H1 (cell line): ENCODE results near the gene NUP98. TPM values are rescaled to one million over a fixed set of nuclear protein-coding genes. Genes with fewer than 3 reads are reported as not detected.
"Not testable (repeated sequence)": the region's sequence is repeated elsewhere in the genome, so short reads cannot be mapped to it uniquely, and the experiment has no call there.

Experiments used
- CTCF ChIA-PET: fragments of 300-600 bp; sonication (Branson Sonifier 250); formaldehyde crosslinking; loops from one replicate; lab custom pipeline; 2021; ENCODE audit not compliant: partially characterized antibody; lab: Charles Lee
- POLR2A ChIA-PET: fragments of 300-600 bp; sonication (Branson Sonifier 250); formaldehyde crosslinking; loops from one replicate; lab custom pipeline; 2021; ENCODE audit warnings: inconsistent platforms; ENCODE audit not compliant: partially characterized antibody; lab: Charles Lee
- DNase-seq, 2 experiments: peaks; one replicate each; pipeline versions ENCODE4 v3.0.0 to v3.0.0-alpha.2; 2010 to 2022; ENCODE audit warnings: low spot score in 2 of 2, low read depth in 1 of 2, mixed read lengths in 1 of 2
- FAIRE-seq: peaks from 2 replicates; lab custom pipeline; 2011; peaks lifted over from hg19 to GRCh38; lab: Jason Lieb, UNC
- H2AFZ ChIP-seq: 2 replicates; pipeline ENCODE4 v1.8.1; 2012; ENCODE audit warnings: low read length, inconsistent platforms
- H2AK5ac ChIP-seq: 2 replicates; pipeline ENCODE4 v1.6.1; 2013; ENCODE audit warnings: low read depth, low read length
- H2BK120ac ChIP-seq: replicated peaks from 2 replicates; pipeline ENCODE3; 2013; ENCODE audit warnings: low read depth, low read length, inconsistent platforms
- H2BK12ac ChIP-seq: 2 replicates; pipeline ENCODE4 v1.6.1; 2013; ENCODE audit warnings: low read depth, low read length
- H2BK15ac ChIP-seq: 2 replicates; pipeline ENCODE4 v1.6.1; 2013; ENCODE audit warnings: low read length
- H2BK20ac ChIP-seq: 2 replicates; pipeline ENCODE4 v1.6.1; 2013; ENCODE audit warnings: low read length
- H2BK5ac ChIP-seq: 2 replicates; pipeline ENCODE4 v1.6.1; 2013; ENCODE audit warnings: low read depth, low read length
- H3K14ac ChIP-seq: 2 replicates; pipeline ENCODE4 v1.6.1; 2013; ENCODE audit warnings: inconsistent platforms; ENCODE audit not compliant: insufficient read length
- H3K18ac ChIP-seq: 2 replicates; pipeline ENCODE4 v1.6.1; 2013; ENCODE audit warnings: low read length; ENCODE audit errors: extremely low read depth
- H3K23ac ChIP-seq: 2 replicates; pipeline ENCODE4 v1.6.1; 2013; ENCODE audit warnings: inconsistent platforms; ENCODE audit not compliant: insufficient read length
- H3K23me2 ChIP-seq: 2 replicates; pipeline ENCODE4 v1.6.1; 2013; ENCODE audit warnings: low read depth, low read length
- H3K27ac ChIP-seq: 2 replicates; pipeline ENCODE4 v1.6.1; 2011; ENCODE audit warnings: low read depth, low read length, inconsistent platforms
- H3K27me3 ChIP-seq, 4 experiments: replicated peaks in 1 of 4; 1 replicate in 1 of 4; 2 replicates in 3 of 4; pipeline versions ENCODE4 v1.6.1 to v1.8.1; 2011 to 2013; ENCODE audit warnings: low read length in 3 of 4, mild to moderate bottlenecking in 3 of 4, inconsistent platforms in 2 of 4, mixed read lengths in 2 of 4, moderate library complexity in 1 of 4; ENCODE audit not compliant: control insufficient read depth in 3 of 4, insufficient read depth in 3 of 4; ENCODE audit errors: extremely low read depth in 1 of 4
- H3K36me3 ChIP-seq, 4 experiments: 2 replicates each; pipeline versions ENCODE4 v1.6.1 to v1.8.1; 2011 to 2013; ENCODE audit warnings: mild to moderate bottlenecking in 4 of 4, low read length in 3 of 4, moderate library complexity in 2 of 4, control low read depth in 1 of 4, inconsistent platforms in 1 of 4; ENCODE audit not compliant: insufficient read depth in 4 of 4, control insufficient read depth in 2 of 4
- H3K4ac ChIP-seq: replicated peaks from 2 replicates; pipeline ENCODE3; 2013; ENCODE audit warnings: low read length, low read depth, mixed read lengths, inconsistent platforms; ENCODE audit not compliant: insufficient read length
- H3K4me1 ChIP-seq, 4 experiments: replicated peaks in 1 of 4; 1 replicate in 1 of 4; 2 replicates in 3 of 4; pipeline versions ENCODE4 v1.6.1 to v1.8.1; 2011 to 2013; ENCODE audit warnings: low read length in 3 of 4, inconsistent platforms in 2 of 4, mixed read lengths in 1 of 4; ENCODE audit not compliant: insufficient read depth in 4 of 4, control insufficient read depth in 3 of 4
- H3K4me2 ChIP-seq, 2 experiments: 2 replicates each; pipeline versions ENCODE4 v1.6.1 to v1.8.1; 2011 to 2013; ENCODE audit warnings: low read depth in 2 of 2, low read length in 2 of 2, control low read depth in 1 of 2, inconsistent platforms in 1 of 2, mild to moderate bottlenecking in 1 of 2; ENCODE audit not compliant: insufficient read depth in 1 of 2
- H3K4me3 ChIP-seq, 4 experiments: fragments of 200-600, 300-600 bp in 1 of 4; sonication (generic), shearing (Covaris generic), sonication (Bioruptor Twin) in 1 of 4; 2 replicates each; pipeline versions ENCODE4 v1.5.1 to v1.8.1; 2011 to 2016; ENCODE audit warnings: low read length in 4 of 4, low read depth in 3 of 4, control low read depth in 2 of 4, inconsistent platforms in 2 of 4, mild to moderate bottlenecking in 2 of 4, mixed read lengths in 1 of 4, moderate library complexity in 1 of 4; ENCODE audit not compliant: insufficient read depth in 2 of 4; ENCODE audit errors: extremely low read depth in 1 of 4
- H3K56ac ChIP-seq: replicated peaks from 2 replicates; pipeline ENCODE3; 2013; ENCODE audit warnings: low read depth, mild to moderate bottlenecking, mixed read lengths, low read length, inconsistent platforms; ENCODE audit not compliant: insufficient read length
- H3K79me1 ChIP-seq: 2 replicates; pipeline ENCODE4 v1.6.1; 2013; ENCODE audit warnings: low read depth, low read length, control low read depth
- H3K79me2 ChIP-seq, 2 experiments: 2 replicates each; pipeline versions ENCODE4 v1.6.1 to v1.8.1; 2012 to 2013; ENCODE audit warnings: low read length in 2 of 2, mild to moderate bottlenecking in 2 of 2, inconsistent platforms in 1 of 2; ENCODE audit not compliant: insufficient read depth in 2 of 2, control insufficient read depth in 1 of 2
- H3K9ac ChIP-seq, 4 experiments: replicated peaks in 1 of 4; 1 replicate in 1 of 4; 2 replicates in 3 of 4; pipeline versions ENCODE4 v1.6.1 to v1.8.1; 2011 to 2013; ENCODE audit warnings: low read depth in 3 of 4, low read length in 3 of 4, control low read depth in 2 of 4, mild to moderate bottlenecking in 2 of 4, moderate library complexity in 2 of 4, inconsistent platforms in 1 of 4; ENCODE audit errors: extremely low read depth in 1 of 4
- H3K9me3 ChIP-seq, 2 experiments: 2 replicates each; pipeline versions ENCODE4 v1.6.1 to v1.8.1; 2012 to 2013; ENCODE audit warnings: mild to moderate bottlenecking in 2 of 2, moderate library complexity in 2 of 2, control low read depth in 1 of 2, inconsistent platforms in 1 of 2, low read depth in 1 of 2, low read length in 1 of 2, mixed read lengths in 1 of 2; ENCODE audit not compliant: insufficient read depth in 2 of 2
- H4K20me1 ChIP-seq, 2 experiments: replicated peaks in 1 of 2; 2 replicates each; pipeline versions ENCODE3 to v1.8.1; 2011 to 2013; ENCODE audit warnings: inconsistent platforms in 2 of 2, low read length in 2 of 2, mild to moderate bottlenecking in 1 of 2; ENCODE audit not compliant: insufficient read depth in 2 of 2, control insufficient read depth in 1 of 2
- H4K5ac ChIP-seq: 2 replicates; pipeline ENCODE4 v1.6.1; 2013; ENCODE audit warnings: low read length, low read depth, mixed read lengths, inconsistent platforms; ENCODE audit not compliant: insufficient read length
- H4K8ac ChIP-seq: 2 replicates; pipeline ENCODE4 v1.8.0; 2013; ENCODE audit warnings: mild to moderate bottlenecking, moderate library complexity, low read length, inconsistent platforms; ENCODE audit not compliant: insufficient read depth; ENCODE audit errors: extremely low read depth
- H4K91ac ChIP-seq: replicated peaks from 2 replicates; pipeline ENCODE3; 2013; ENCODE audit warnings: low read length, mixed read lengths, inconsistent platforms; ENCODE audit not compliant: insufficient read length
- WGBS, 2 experiments: shearing (Covaris generic) in 1 of 2; methylation state at CpG; one replicate each; pipeline versions ENCODE4 v1.1.6 to v1.1.7; 2013 to 2015; ENCODE audit warnings: low lambda C conversion rate in 2 of 2, mixed read lengths in 2 of 2, inconsistent platforms in 1 of 2, low coverage in 1 of 2, missing lambda C conversion rate in 1 of 2; ENCODE audit not compliant: insufficient replicate concordance in 2 of 2, insufficient coverage in 1 of 2, insufficient read length in 1 of 2; ENCODE audit errors: extremely low coverage in 1 of 2, missing lambda C conversion rate in 1 of 2; 5-methylcytosine and 5-hydroxymethylcytosine counted together
- polyA plus RNA-seq, 7 experiments: library from polyadenylated mRNA; depleted of rRNA in 3 of 7; stranded (reverse) in 5 of 7; unstranded in 2 of 7; fragments of >200 nt in 5 of 7; fragments of 200-250 nt in 2 of 7; gene quantifications; 1 replicate in 5 of 7; 2 replicates in 1 of 7; 4 replicates in 1 of 7; pipeline versions ENCODE4 v1.2.1 to v1.2.3, GENCODE V29; 2011 to 2013; ENCODE audit warnings: missing spikeins in 2 of 7, mixed read lengths in 2 of 7
- total RNA-seq: library from RNA; stranded (reverse); fragmentation: NEBNext Ultra II Directional; extraction: Animal tissue kit (Norgen Biotek cat#: 25700); gene quantifications from 2 replicates; pipeline ENCODE4 v1.2.1, GENCODE V29; 2021

The NUP98 gene
- total and polyA plus RNA-seq, 2 of the 8 experiments (the other 6 are each of a cell fraction or from before 2014, with no cell fraction given), result 98.6 to 261 TPM

- DNase-seq, H3K36me3 ChIP-seq, FAIRE-seq, H3K4me3 ChIP-seq, POLR2A ChIA-PET, H2AFZ ChIP-seq, H2AK5ac ChIP-seq, H3K9ac ChIP-seq, H4K5ac ChIP-seq, H4K8ac ChIP-seq, H3K4me1 ChIP-seq, CTCF ChIA-PET, H4K20me1 ChIP-seq, H3K27ac ChIP-seq, H3K9me3 ChIP-seq, H3K23me2 ChIP-seq, H3K14ac ChIP-seq, H3K56ac ChIP-seq, H2BK120ac ChIP-seq, H3K4ac ChIP-seq, H3K27me3 ChIP-seq, H2BK15ac ChIP-seq, H3K23ac ChIP-seq, H4K91ac ChIP-seq, H3K4me2 ChIP-seq, H2BK12ac ChIP-seq, H3K79me2 ChIP-seq, H2BK5ac ChIP-seq, H3K18ac ChIP-seq, H2BK20ac ChIP-seq, H3K79me1 ChIP-seq: not testable (repeated sequence)
- 91% methylated on average over 12 of the region's 13 CpGs; no CpG with 5 or more reads in 1 of the 2 experiments for WGBS, 2 experiments
These were observed 148.5 kb downstream of the NUP98 start for GRCh38 chr11:3648843-3649242.
